Testis (tissue), 2 donors: ENCODE results near the gene MACROD2.

Experiments
- POLR2A ChIP-seq: fragments of 450-650 bp; IDR thresholded peaks from one replicate; pipeline ENCODE4 v1.6.1; 2017; ENCODE audit warnings: antibody characterized with exemption, mild to moderate bottlenecking, moderate library complexity
- TF ChIP-seq, protein P1 (sequence below), 3 experiments: fragments of 450-650 bp in 2 of 3; fragments of 200-600 bp in 1 of 3; sonication (generic) in 1 of 3; IDR thresholded peaks; one replicate each; pipeline ENCODE4 v1.5.1; 2016 to 2019; ENCODE audit warnings: antibody characterized with exemption in 3 of 3, mild to moderate bottlenecking in 2 of 3, moderate library complexity in 1 of 3

DNA sequence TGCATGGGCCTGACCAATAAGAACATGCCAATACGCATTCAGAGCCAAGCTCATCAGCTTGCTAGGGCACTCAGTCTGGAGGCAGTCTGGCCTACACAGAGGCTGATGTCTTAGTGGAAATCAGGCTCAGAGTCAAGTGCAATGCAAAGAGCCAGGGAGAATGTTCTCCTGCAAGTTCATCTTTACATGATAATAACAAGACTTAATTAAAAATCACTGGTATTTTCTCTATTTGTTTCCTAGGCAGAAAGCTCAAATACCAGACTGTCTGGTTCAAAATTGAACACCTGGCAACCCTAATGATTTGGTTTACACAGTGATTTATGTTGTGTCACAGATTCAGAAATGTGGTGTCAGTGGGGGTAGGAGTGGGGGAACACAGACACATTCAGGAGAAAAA, 1031.4 kb downstream of the MACROD2 start:
- TF ChIP-seq, protein P1, sequence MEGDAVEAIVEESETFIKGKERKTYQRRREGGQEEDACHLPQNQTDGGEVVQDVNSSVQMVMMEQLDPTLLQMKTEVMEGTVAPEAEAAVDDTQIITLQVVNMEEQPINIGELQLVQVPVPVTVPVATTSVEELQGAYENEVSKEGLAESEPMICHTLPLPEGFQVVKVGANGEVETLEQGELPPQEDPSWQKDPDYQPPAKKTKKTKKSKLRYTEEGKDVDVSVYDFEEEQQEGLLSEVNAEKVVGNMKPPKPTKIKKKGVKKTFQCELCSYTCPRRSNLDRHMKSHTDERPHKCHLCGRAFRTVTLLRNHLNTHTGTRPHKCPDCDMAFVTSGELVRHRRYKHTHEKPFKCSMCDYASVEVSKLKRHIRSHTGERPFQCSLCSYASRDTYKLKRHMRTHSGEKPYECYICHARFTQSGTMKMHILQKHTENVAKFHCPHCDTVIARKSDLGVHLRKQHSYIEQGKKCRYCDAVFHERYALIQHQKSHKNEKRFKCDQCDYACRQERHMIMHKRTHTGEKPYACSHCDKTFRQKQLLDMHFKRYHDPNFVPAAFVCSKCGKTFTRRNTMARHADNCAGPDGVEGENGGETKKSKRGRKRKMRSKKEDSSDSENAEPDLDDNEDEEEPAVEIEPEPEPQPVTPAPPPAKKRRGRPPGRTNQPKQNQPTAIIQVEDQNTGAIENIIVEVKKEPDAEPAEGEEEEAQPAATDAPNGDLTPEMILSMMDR (IDR thresholded peaks at IDR 0.05) = no peak
- TF ChIP-seq POLR2A = no peak
